Activated CD4-positive, alpha-beta T cell treated with anti-CD3 and anti-CD28 coated beads, Interleukin-2, amount 50 U/mL, for 16 hours (primary cell): Measurements from ENCODE around the gene CBFA2T3.

ENCODE experiments used
- DNase-seq: peaks from one replicate; pipeline ENCODE4 v3.0.0-alpha.2; 2020

CBFA2T3 gene

GRCh38 chr16:88870608-88871348 is 106.2 kb downstream of the CBFA2T3 start:
- no peak for DNase-seq

GRCh38 chr16:88869673-88869980 is 107.4 kb downstream of the CBFA2T3 start:
- no peak for DNase-seq

- no peak for DNase-seq
Observed at GRCh38 chr16:88868974-88869672, 107.9 kb downstream of the CBFA2T3 start.

GRCh38 chr16:88867581-88868246 is 109.3 kb downstream of the CBFA2T3 start:
- no peak for DNase-seq

GRCh38 chr16:88866151-88866920 is 110.7 kb downstream of the CBFA2T3 start, which contains the start of gene PABPN1L:
Gene PABPN1L, minus strand, starts transcription at chr16:88866660. Its CDS starts 54 bp downstream, at chr16:88866606.
- DNase-seq, result no peak

GRCh38 chr16:88865742-88866141 is 111.3 kb downstream of the CBFA2T3 start:
- no peak for DNase-seq

GRCh38 chr16:88865310-88865709 is 111.7 kb downstream of the CBFA2T3 start:
- DNase-seq, result no peak

- no peak for DNase-seq
Observed at GRCh38 chr16:88864521-88864920, 112.5 kb downstream of the CBFA2T3 start.

GRCh38 chr16:88864099-88864498 is 112.9 kb downstream of the CBFA2T3 start:
- no peak for DNase-seq

GRCh38 chr16:88863426-88863825 is 113.6 kb downstream of the CBFA2T3 start:
- no peak for DNase-seq

GRCh38 chr16:88862968-88863367 is 114.0 kb downstream of the CBFA2T3 start:
- DNase-seq, result no peak

- DNase-seq, result no peak
Observed at GRCh38 chr16:88861359-88861758, 115.6 kb downstream of the CBFA2T3 start.

- DNase-seq, result no peak
Observed at GRCh38 chr16:88859381-88860091, 117.5 kb downstream of the CBFA2T3 start.

- peak; percentile 83 for DNase-seq
Observed at GRCh38 chr16:88857728-88858339, 119.2 kb downstream of the CBFA2T3 start.

GRCh38 chr16:88856828-88857727 is 119.9 kb downstream of the CBFA2T3 start, which contains the start of the genes GALNS and TRAPPC2L:
Gene GALNS, minus strand, starts transcription at chr16:88856947. Its CDS starts 70 bp downstream, at chr16:88856877.
Gene TRAPPC2L, plus strand, starts transcription at chr16:88857127. Its CDS starts 24 bp downstream, at chr16:88857151.
- DNase-seq, result peak; percentile 99

GRCh38 chr16:88856122-88856827 is 120.7 kb downstream of the CBFA2T3 start:
- no peak for DNase-seq

- DNase-seq, result no peak
Observed at GRCh38 chr16:88855736-88856121, 121.3 kb downstream of the CBFA2T3 start.

- no peak for DNase-seq
Observed at GRCh38 chr16:88855176-88855575, 121.8 kb downstream of the CBFA2T3 start.

- DNase-seq, result peak; percentile 3
Observed at GRCh38 chr16:88854306-88855111, 122.5 kb downstream of the CBFA2T3 start.
